VCaP (cell line): ENCODE data around the gene GPHN.

Experiments
- H3K27ac ChIP-seq: fragments of 450-650 bp; 2 replicates; pipeline ENCODE4 v1.5.1; 2017
- TF ChIP-seq, protein P1 (sequence below): fragments of 450-650 bp; conservative IDR thresholded peaks from 2 replicates; pipeline ENCODE4 v1.5.1; 2017; ENCODE audit warnings: mild to moderate bottlenecking, moderate library complexity

GPHN gene

DNA sequence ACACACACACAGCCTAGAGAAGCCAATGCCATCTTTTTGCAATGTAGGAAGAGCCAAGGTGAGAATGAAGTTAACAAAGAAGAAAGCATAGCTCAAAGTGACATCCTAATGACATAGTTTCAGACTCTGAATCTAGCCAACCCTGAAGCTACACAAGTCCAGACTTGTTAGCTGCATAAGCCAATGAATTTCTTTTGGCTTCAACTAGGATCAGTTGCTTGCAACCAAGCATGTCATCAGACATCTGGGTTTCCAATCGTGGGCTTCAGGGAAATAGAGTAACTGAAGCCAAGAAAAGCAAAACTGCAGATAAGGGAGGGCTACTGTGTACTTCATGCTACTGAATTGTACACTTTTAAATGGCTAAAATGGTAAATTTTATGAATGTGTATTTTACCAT lies 4.4 kb upstream of the GPHN start:
- TF ChIP-seq, protein P1, sequence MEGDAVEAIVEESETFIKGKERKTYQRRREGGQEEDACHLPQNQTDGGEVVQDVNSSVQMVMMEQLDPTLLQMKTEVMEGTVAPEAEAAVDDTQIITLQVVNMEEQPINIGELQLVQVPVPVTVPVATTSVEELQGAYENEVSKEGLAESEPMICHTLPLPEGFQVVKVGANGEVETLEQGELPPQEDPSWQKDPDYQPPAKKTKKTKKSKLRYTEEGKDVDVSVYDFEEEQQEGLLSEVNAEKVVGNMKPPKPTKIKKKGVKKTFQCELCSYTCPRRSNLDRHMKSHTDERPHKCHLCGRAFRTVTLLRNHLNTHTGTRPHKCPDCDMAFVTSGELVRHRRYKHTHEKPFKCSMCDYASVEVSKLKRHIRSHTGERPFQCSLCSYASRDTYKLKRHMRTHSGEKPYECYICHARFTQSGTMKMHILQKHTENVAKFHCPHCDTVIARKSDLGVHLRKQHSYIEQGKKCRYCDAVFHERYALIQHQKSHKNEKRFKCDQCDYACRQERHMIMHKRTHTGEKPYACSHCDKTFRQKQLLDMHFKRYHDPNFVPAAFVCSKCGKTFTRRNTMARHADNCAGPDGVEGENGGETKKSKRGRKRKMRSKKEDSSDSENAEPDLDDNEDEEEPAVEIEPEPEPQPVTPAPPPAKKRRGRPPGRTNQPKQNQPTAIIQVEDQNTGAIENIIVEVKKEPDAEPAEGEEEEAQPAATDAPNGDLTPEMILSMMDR = no peak
- H3K27ac ChIP-seq = no peak overlapping the region

DNA sequence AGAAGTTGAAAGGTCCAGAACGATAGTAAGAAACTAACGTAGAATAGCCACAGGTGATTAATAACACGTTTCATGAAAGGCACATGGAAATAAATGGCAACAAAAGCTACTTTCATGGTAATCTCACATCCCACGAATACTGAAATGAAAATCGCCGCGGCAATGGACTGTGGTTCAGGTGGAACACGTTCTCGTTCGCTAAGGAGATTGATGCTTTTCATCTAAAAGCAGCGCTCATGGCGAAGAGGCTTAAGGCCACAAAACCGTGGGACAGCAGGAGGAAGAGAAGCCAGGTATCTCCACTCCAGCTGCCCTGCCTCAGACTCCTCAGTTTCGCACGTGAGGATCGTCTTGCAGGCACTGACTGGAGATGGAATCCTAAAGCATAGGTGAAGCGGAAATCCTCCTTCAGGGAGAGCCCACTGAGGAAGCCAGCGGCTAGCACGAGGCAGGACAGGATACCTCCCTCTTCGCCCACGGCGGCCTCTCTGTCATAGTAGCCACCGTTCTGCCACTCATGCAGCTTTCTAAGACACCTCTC lies 696 bp upstream of the GPHN start:
- TF ChIP-seq, protein P1 = no peak
- peak overlapping the region; percentile 94 for H3K27ac ChIP-seq

GRCh38 chr14:66508547-66508845 lies 549 bp downstream of the GPHN start:
- TF ChIP-seq, protein P1 = no peak
- H3K27ac ChIP-seq = peak overlapping the region; percentile 94

- TF ChIP-seq, protein P1 = no peak
- peak overlapping the region; percentile 94 for H3K27ac ChIP-seq
Measured at GRCh38 chr14:66508846-66509621, 1.1 kb downstream of the GPHN start.

DNA sequence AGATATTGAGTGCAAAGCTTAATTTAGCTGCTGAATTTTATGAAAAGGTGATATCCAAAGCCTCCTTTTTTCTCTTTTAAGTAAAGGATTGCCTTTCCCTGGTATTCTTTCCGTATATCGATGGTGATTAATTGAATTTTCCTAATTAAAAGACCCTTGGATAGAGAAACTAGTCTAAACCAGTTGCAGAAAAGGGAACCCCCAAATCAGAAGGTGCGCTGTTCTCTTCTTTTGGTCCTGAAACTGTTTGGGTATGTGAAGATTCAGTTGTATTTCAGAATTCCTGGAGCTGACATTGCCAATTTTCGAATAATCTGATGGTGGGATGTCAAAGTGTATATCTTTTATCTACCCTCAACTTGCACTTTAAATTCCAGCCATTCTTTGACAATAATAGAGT lies 1.9 kb downstream of the GPHN start:
- peak overlapping the region; percentile 94; the same call in 1 of the 2 replicates for H3K27ac ChIP-seq
- TF ChIP-seq, protein P1 = no peak

DNA sequence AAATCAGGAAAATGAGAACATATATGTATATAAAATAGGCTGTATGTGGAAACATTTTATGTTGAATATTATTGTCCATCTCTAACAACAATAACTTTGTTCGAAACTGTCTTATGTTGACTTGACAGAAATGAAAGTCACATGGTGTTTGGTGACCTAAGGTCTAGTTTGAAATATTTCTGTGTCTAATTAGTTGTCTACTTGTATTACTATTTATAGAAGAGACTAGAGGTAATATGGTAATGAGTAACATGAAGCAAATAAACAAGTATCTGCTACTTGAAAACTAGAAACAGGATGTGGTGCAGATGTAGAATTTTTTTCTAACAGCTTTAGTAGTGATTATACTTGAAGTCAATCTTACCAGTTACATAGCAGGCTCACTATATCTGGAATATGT lies 3.9 kb downstream of the GPHN start:
- H3K27ac ChIP-seq = no peak overlapping the region
- TF ChIP-seq, protein P1 = no peak

- TF ChIP-seq, protein P1 = no peak
- H3K27ac ChIP-seq = no peak overlapping the region
Measured at GRCh38 chr14:66514213-66514612, 6.3 kb downstream of the GPHN start.
